GM19035 (cell line): ENCODE results near the gene MDC1.

Experiments
- ATAC-seq: cut with Tn5 transposase; IDR thresholded peaks from one replicate; pipeline ENCODE4 v1.9.1; 2021; ENCODE audit not compliant: unreplicated experiment

The MDC1 gene

DNA sequence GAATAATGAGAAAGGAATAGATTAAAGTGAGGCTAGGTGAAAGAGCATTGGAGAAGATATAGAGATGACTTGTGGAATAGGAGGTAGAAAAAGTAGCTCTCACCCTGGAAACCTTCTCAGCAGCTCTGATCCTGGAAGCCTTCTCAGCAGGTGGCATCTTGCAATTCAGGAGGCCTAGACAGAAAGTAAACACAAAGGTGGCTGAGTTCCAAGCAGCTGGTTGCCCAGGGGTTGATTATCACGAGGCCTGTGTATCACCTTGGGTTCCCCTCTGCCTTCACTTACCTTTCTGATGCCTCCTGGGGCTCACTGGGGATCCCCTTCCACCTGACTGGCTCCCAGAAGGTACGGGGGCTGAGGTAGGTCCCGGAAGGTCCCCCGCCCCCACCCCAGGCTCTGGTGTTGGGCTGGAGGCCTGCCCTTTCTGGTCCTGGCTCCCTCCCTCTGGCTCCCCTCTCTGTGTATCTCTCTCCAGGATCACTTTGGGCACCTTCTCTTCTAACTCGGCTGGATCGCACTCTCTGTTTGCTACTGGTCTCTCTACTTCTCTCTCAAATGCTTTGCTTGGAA, 9.7 kb downstream of the MDC1 start:
- no peak for ATAC-seq

DNA sequence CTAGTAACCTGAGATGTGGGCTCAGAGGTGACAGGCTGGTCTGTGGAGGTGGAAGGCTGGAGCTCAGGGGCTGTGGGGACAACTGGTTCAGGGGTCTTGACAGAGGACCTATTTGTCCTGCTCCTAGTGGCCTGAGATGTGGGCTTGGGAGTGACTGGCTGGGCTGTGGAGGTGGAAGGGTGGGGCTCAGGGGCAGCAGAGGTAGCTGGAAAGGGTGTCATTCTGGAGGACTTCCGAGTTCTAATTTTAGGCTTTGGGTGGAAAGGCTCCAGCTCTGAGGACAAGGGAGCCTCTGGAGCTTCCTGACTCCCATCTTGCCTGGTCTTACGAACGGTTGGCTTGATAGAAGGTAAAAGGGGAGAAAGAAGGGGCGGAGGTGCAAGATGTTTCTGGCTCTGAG, 11.5 kb downstream of the MDC1 start:
- no peak for ATAC-seq

- ATAC-seq: no peak
Observed at GRCh38 chr6:30703821-30704220, 13.3 kb downstream of the MDC1 start.

DNA sequence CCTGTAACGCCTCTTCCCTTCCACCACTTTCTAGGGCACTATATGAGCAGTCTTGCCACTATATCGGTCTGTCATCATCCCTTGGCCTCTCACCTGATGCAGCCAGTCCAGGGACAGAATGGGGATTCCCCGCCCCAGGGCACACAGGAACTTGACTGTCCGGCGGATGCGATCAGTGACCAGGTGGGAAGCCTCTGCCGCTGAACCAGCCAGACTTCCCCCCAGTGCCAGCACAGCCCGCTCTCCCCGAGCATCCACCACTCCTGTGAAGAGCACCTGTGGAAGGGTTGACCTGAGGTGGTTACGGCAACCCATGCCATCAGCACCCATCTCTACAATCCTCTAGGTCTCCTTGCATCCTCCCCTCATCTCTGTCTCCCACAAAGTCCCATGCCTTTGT, 14.1 kb downstream of the MDC1 start:
- ATAC-seq: no peak

DNA sequence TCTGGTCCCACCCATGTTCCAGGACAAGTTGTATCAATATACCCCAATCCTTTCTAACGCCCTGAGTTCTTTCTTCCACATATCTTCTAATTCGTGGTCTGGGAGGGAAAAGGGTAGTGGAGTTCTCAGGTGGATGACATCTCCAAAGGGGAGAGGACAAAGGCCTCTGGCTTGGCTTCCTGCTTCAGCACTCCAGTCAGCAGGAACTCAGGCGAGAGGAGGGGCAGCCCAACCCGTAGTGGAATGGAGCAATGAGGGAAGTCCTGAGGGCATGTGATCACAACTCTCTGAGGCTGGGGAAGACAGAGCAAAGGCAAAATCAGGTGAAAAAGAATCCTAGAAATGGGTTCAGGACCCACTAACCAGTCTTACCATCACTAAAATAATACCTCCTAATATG, 16.7 kb downstream of the MDC1 start:
- no peak for ATAC-seq

- no peak for ATAC-seq
Observed at GRCh38 chr6:30696432-30696831, 20.6 kb downstream of the MDC1 start.

GRCh38 chr6:30691208-30691847, 25.8 kb downstream of the MDC1 start:
- no peak for ATAC-seq

DNA sequence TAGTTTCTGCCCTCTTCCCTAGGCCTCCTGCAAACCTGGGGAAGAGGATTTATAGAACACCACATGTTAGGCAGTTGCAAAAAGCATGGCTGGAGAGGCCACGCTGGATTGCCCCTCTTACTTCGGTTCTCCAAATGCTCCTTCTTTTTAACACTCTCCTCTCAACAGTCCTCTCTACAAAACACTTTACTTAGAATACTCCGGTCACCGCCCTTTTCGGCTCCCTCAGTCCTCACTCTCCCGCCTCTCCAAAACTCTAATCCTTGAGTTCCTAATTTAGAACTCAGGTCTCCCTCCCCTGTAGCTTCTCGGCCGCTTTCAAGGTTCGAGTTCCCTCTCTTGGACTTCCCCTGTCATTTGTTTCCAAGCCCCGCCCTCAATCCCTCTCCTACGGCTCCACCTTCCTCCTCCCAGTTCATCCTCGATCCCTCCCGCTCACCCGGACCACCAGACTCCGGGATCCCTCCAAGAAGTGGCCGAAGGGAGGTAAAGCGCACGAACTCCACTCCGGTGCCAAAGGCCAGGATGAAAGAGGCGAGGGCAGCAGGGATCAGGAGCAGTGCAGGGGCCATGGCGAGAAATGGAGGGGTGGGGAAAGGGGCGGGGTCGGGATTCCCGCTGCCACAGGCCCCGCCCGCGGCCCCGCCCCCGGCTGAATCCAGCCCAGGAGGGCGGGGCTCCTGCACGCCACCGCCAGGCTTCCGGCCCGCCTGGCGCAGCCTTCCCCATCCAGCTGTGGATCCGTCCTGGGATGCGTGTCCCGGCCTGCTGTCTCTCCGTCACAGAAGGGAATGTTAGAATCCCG, 26.5 kb downstream of the MDC1 start, which contains the start of gene NRM:
Gene NRM, minus strand, starts transcription at position 582 of the 805 bp plus-strand sequence. Its CDS starts 10 bp downstream, at position 572.
- ATAC-seq: no peak

GRCh38 chr6:30689985-30690384, 27.1 kb downstream of the MDC1 start:
- no peak for ATAC-seq

GRCh38 chr6:30689022-30689865, 27.8 kb downstream of the MDC1 start:
- ATAC-seq: no peak

GRCh38 chr6:30688569-30688968, 28.5 kb downstream of the MDC1 start:
- ATAC-seq: no peak

DNA sequence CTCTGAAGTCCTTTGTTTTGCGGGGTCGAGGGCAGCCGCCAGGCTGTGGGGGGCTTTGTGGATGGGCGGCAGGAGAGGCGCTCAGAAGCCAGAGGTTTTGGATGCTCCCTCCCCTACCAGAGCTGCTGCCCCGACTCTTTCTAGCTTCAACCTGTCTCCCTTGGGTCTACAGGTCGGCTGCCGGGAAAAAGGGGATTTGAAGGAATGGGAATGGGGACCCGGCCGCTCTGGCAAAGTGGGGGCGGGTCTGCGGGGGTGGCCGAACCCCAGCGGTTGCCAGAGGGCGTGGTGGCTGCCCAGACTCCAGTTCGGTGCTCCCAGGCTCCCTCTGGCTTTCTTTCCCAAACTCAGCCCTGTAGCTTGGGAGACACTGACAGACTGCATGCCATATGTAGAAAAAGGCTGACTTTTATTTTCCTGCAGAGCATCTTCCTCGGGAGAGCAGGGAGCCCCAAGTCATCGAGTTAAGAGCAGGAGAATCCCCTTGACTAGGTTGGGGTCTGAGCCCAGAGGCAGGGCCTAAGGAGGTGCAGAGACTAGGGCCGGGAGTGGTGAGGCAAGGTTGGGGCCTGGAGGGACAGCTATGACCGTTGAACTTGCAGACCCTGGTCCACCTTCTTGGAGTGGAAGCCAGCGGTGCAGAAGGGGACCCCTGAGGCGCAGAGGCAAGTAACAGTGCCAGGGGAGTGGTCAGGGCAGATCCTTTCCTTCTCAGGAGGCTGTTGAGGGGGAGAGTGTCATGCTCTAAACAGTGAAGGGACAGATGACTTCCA, 29.2 kb downstream of the MDC1 start:
- ATAC-seq: no peak

GRCh38 chr6:30686908-30687658, 30.0 kb downstream of the MDC1 start:
- peak; percentile 35 for ATAC-seq

GRCh38 chr6:30686009-30686907, 30.8 kb downstream of the MDC1 start, which contains the start of gene PPP1R18:
Gene PPP1R18, minus strand, starts transcription at chr6:30686645. Its CDS starts 627 bp downstream, at chr6:30686018.
- peak; percentile 22 for ATAC-seq

DNA sequence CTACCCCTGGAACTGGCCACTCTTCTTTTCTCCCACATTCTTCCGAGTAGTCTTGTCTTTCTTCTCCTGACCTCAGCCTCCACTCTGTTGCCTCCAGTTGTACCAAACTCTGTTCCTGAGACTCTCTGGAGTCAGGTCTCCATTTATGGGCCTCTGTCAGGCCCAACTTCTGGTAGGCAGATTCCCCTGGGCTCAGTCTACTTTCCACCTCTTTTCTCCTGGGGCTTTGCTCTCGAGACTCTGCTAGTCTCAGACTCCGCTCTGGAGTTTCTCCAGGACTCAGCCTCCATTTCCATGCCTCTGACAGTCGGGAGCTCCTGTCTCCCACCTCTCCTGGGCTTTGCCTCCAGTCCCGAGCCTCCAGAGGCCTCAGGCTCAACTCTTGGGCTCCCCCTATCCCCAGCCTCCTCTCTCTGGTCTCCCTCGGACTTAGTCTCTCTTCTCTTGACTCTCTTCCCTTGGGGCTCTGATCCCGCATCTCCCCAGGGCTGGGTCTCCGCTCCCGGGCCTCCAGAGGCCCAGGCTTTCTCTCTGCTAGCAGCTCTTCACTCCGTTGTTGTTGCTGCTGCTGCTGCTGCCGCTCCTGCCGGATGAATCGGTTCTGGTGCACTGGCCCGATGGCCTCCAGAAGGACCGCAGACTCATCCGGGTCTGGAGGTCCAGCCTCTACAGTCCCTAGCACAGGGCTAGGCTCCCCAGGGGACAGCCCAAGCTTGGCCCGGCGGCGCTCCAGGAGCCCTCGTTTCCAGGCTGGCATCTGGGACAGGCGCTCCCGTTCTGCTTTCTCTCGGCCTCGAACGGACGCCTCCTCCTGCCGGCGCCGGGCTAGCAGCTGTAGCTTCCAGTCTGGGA, 31.7 kb downstream of the MDC1 start:
- ATAC-seq: no peak

GRCh38 chr6:30684386-30685156, 32.5 kb downstream of the MDC1 start:
- ATAC-seq: no peak

DNA sequence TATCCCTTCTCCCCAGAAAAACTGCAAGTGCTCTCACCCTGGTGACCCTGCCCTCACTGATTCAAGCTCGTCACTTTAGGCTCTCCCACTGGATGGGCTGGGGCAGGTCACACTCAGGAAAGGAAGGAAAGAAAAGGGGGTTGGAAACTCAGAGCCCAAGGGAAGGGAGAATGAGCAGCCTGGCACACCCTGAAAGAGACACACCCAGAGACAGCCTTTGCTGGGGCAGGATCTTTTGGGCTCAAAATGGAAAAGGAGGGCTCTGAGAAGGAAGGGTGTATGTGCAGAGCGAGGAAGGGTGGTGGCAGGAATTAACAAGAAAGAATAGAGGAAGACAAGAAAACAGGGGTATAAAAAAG, 33.1 kb downstream of the MDC1 start:
- ATAC-seq: no peak
